ENCODE results near the gene DLGAP3.

DLGAP3 gene

DNA sequence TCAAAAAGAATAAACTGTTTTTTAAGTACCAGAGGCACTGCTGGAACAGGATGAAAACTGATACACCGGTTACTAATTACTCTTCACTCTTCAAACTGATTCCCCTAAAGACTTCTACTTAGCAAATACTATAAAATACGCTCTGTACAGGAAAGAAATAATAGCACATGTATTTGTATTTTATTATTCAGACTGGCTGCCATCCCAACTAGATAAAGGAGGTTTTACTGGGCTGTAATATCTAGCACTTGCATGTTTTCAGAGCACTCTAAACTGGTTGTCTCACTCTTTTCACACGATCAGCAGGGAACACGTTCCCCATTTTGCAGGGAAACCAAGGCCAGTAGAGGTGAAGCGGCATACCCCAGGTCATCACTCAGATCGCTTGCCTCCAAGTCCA lies 79.1 kb downstream of the DLGAP3 start:
- DNase-seq, result no peak
- in situ Hi-C loops (cut with HindIII; ENCODE audit: low pct_ligation_motif_present, low pct_unique_long_range_greater_than_20kb, low sequenced_read_pairs), result no loop called here

DNA sequence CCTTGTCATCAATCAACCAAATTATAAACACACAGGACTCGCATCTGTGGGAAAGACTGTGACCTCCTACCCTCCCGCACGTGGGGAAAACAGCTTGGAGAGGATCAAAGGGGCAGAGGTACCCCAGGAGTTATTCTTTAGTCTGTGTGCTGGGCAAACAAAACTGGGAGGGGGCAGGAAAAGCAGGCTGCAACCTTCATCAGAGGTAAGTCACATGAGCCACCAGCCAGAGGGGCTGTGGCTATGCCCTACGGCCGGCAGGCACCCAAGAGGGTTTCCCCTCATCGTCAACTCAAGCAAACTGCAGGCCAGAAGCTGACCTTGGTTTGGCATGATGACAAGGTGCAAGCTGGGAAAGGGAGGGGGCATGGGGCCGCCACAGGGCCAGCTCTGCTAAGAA lies 82.4 kb downstream of the DLGAP3 start:
- DNase-seq, result no peak
- in situ Hi-C loops (cut with HindIII; ENCODE audit: low pct_ligation_motif_present, low pct_unique_long_range_greater_than_20kb, low sequenced_read_pairs), result no loop called here

DNA sequence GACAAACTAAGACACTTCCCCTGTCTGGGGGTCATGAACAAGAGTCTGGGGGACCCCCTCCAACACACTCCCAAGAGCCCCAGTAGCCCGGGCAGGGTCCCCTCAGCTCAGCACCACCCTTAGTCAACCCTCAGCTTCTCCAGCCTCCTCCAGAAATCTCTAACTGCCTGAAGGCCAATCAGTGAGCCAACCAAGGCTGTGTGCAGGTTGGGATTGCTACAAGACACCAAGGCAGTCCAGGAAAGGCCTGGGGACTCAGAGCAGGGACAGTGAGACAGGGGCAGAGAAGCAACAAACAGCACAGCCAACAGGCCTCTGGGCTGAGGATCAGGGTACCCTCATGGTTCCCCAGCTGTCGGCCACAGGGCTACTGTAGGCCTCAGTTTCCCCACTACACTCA lies 83.2 kb downstream of the DLGAP3 start:
- no peak for DNase-seq
- in situ Hi-C loops (cut with HindIII; ENCODE audit: low pct_ligation_motif_present, low pct_unique_long_range_greater_than_20kb, low sequenced_read_pairs), result no loop called here

DNA sequence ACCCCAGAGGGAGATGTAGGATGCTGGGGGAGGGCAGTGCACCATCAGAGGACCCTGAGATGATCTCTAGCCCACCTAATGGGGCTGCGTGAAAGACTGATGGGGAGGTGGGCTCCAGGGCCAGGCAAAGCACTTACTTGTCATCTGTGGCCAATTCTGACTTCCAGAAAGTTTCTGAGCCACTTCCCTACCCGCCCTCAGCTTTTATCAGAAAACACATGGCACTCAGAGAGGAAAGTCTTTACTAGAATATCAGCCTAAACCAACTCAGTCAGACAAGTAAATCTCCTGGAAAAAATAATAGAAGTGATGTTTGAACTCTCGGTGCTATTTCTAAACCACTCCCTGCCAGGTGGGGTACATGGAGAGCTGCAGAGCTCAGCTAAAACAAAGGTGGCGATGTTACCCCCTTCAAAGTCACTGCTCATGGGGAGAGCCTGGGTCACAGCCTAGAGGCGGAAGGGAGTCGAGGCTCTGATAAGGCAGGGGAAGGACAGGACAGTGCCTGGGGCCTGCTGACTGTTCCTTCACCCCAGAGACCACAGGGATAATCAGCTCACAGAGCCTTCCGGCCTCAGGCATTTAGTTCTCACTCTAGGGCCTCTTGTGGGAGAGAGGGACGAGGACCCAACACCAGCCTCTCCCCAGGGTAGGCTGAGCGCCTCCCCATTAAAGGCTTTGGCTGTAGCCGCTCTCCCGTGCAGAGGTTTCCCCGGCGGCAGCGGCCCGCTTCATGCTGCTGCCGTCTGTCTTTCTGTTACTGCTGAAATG lies 84.1 kb downstream of the DLGAP3 start:
- no peak for DNase-seq
- in situ Hi-C loops (cut with HindIII; ENCODE audit: low pct_ligation_motif_present, low pct_unique_long_range_greater_than_20kb, low sequenced_read_pairs), result no loop called here

DNA sequence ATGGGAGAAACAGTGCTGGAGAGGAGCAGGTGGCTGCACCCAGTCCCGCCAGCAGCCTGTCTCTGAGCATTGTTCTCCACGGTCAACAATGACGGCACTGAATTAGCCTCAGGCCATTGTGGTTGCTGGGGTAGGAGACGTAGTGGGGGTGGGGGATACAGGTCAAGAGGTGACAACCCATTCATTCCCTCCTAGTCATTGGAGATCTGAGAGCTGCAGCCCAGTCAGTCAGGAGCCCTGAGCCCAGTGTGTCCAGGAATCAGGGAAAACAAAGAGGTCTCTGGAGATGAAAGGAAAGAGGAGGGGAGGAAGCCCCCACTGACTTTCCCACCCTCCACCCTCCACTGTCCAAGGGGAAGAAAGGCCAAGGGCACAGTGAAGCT lies 85.2 kb downstream of the DLGAP3 start:
- DNase-seq, result no peak
- in situ Hi-C loops (cut with HindIII; ENCODE audit: low pct_ligation_motif_present, low pct_unique_long_range_greater_than_20kb, low sequenced_read_pairs), result no loop called here

DNA sequence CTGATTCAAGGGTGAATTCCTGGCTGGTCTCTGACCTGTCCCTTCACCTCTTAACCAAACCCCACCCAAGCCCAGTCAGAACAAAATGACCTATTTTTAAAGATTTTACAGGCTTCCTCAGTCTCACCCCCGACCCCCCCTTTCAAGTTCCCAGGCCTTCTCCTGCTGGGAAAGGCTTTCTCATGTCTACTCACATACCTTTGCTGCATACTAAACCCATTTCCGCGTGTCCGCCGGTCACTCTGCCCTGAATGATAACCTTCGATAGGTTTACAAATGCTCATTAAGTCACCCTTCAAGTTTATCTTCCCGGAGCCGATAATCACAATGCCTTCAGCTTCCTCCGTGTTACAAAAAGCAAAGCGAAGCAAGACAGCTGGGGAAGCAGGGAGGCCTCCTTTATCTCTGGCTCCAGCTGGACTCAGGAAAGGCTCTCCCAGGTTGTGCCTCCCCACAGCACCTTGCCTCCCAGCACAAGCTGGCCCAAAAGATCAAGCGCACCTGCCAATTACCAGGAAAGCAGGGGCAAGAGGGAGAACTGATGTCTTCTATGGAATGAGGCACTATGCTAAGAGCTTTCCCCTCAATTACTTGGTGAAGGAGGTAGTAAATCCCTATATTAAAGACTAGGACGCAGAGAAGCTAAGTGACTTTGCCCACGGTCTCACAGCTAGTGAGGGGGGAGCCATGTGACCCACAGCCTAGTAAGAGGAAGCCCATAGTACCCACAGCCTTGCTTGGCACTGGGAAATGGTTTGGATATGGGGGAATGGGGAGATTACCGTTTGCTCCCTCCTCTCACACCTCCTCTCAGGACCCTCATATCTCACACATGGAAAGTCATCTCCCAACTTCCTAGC lies 85.8 kb downstream of the DLGAP3 start:
- no peak for DNase-seq
- in situ Hi-C loops (cut with HindIII; ENCODE audit: low pct_ligation_motif_present, low pct_unique_long_range_greater_than_20kb, low sequenced_read_pairs), result no loop called here

DNA sequence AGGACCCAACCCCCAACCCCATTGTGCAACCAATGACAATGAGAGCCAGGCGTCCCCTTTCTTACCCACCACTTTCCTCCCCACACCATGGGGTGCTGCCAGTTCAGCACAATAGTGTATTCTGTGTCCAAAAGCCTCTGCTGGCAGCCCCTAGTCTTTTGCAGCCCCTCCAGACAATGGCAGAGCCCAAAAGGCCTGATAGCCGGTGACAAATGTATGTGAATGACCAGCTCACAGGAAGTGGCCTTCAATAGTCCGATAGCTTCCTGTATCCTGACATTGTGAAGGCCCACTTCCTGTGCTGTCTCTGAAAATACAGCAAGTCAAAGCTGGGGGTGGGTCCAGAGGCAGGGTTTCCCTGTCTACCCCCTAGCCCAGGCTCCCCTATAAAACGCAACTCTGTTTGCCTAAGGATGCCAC lies 86.5 kb downstream of the DLGAP3 start:
- no peak for DNase-seq
- in situ Hi-C loops (cut with HindIII; ENCODE audit: low pct_ligation_motif_present, low pct_unique_long_range_greater_than_20kb, low sequenced_read_pairs), result no loop called here

DNA sequence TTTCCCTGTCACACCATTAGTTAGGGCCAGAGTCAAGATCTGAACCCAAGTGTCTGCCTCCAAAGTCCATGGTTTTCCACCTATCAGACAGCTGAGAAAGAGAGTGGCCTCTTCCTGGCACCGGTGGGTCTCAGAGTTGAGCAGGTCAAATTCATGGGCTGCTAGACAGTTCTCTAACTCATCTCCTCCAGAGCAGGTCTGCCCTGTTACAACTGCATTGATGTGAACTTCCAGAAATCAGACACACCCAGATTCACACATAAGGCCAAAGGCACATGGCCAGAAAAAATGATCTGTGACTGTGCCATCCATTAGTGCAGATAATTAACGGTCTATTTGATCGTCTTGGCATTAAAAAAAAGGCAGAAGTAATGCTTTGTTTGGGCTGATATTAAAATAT lies 87.4 kb downstream of the DLGAP3 start:
- in situ Hi-C loops (cut with HindIII; ENCODE audit: low pct_ligation_motif_present, low pct_unique_long_range_greater_than_20kb, low sequenced_read_pairs), result no loop called here
- DNase-seq, result no peak

DNA sequence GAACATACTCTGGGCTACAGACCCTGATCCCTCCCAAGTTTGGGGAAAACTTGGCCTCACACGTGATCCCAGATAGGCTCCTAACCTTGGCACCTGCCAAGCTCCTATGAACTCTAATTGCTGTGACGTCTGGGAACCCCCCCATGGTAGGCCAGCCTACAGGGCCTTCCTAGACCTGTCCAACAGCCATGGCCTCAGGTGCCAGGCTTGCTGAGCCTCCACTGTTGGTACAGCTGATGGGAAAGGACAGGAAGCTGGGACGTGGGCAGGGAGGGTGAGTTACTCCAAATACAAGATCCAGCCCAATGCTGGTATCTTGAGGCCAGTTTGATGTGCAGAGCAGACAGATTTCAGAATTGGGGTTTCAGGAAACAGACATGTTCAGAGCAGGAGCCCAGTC lies 89.0 kb downstream of the DLGAP3 start:
- in situ Hi-C loops (cut with HindIII; ENCODE audit: low pct_ligation_motif_present, low pct_unique_long_range_greater_than_20kb, low sequenced_read_pairs), result no loop called here
- DNase-seq, result no peak

DNA sequence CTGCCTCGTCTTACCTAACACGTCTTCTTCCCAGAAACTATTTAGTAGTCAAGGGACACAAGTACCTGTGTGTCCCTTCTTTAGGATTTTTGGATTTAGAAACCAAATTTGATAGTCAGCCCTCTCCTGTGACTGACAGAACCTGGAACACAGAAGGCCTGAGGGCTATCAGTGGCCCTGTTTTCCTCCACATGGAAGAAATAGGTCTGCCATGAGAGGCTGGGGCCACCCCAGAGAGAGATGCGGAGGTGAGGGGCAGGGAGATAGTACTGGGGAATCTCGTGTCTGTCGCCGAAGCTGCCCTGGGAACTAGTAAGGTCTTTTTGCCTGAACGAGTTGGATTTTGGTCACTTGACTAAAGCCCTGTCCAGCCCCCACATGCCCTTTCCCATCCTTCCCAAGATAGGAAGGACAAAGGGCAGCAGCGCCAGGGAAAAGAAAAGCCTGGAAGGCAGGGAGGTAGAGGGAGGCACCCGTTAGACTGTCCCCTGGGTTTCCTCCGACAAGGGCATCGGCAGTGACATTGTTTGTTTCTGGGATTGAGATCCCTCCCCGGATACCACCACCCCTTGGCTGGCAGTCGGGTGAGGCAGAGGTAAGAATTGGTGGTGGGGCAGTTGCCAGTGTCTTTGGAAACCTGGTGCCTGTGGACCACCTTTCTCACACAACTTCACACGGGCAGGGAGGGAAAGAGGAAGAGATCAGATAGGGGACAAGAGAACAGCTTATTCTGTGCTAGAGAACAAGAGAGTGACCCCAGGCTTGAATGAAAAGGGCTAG lies 89.7 kb downstream of the DLGAP3 start:
- no peak for DNase-seq
- in situ Hi-C loops (cut with HindIII; ENCODE audit: low pct_ligation_motif_present, low pct_unique_long_range_greater_than_20kb, low sequenced_read_pairs), result no loop called here

DNA sequence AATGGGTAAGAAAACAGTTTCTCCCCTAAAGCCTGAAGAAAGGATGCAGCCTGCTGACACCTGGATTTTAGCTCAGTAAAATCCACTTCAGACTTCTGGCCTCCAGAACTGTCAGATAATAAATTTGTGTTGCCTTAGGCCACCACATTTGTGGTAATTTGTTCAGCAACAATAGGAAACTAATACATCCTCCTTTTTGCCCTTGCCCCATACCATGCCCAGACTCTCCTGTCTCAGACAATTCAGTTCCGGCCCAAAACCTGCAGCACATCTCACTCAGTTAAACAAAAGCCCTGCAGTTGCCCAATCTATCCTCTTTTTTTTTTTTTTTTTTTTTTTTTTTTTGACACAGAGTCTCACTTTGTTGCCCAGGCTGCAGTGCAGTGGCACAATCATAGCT lies 95.7 kb downstream of the DLGAP3 start:
- in situ Hi-C loops (cut with HindIII; ENCODE audit: low pct_ligation_motif_present, low pct_unique_long_range_greater_than_20kb, low sequenced_read_pairs), result no loop called here
- no peak for DNase-seq

DNA sequence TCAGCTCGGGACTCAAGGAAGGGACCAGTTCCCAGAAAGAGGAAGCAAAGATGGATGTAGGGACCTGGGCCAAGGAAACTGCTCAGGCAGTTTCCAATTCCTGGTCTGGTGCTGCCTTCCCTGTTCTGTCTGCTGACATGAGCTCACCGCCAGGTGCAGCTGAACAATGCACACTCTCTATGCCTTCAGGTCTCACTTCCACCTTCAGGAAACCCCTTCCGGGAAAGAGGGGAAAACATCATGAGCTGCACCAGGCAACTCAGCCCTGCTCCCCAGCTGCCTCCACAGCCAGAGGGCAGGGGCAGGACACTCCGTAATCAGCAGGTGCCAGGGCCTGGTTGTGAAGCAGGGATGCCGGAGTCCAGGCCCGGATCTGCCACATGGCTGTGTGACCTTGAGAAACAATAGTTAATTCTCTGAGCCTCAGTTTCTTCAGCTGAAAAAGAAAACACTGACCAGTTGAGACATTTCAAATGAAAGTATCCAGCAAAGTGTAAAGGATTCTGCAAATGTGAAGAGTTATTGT lies 97.7 kb downstream of the DLGAP3 start:
- in situ Hi-C loops (cut with HindIII; ENCODE audit: low pct_ligation_motif_present, low pct_unique_long_range_greater_than_20kb, low sequenced_read_pairs), result no loop called here

DNA sequence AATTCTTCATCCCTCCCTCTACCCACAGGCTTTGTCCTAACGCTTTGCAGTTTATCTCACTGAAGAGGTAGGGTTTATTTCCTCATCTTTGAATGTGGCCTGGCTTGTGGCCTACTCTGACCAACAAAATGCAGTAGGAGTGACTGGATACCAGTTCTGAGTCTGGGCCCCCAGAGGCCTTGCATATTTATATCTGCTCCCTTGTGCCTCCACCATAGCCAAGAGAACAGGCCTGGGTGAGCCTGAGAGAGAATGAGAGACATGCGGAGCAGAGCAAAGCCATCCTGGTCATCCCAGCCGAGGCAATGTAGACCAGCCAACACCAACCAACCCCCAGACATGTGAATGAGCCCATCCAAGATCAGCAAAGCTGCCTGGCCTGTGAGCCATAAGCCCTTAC lies 100.2 kb downstream of the DLGAP3 start:
- in situ Hi-C loops (cut with HindIII; ENCODE audit: low pct_ligation_motif_present, low pct_unique_long_range_greater_than_20kb, low sequenced_read_pairs), result no loop called here
- DNase-seq, result no peak

More for the DNA sequence above, 97.7 kb downstream of the DLGAP3 start:
- DNase-seq, result no peak

DNA sequence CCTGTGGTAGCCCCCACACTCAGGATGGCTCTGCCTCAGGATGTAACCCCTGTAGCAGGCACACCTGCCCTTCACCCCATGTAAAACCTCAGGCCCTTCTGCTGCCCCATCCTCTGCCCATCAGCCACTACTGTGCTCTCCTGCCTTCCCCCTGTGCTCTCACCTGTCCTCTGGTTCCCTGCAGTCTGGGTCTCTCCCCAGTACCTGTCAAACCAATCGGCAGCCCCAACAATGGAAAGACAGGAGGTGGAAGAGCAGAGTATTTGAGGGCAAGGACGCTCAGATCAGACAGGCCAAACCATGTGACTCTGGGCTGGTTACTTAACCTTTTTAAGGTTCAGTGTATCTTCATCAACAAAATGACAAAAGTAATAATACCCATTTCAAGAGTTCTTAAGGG lies 100.8 kb downstream of the DLGAP3 start:
- DNase-seq, result no peak
- in situ Hi-C loops (cut with HindIII; ENCODE audit: low pct_ligation_motif_present, low pct_unique_long_range_greater_than_20kb, low sequenced_read_pairs), result no loop called here

DNA sequence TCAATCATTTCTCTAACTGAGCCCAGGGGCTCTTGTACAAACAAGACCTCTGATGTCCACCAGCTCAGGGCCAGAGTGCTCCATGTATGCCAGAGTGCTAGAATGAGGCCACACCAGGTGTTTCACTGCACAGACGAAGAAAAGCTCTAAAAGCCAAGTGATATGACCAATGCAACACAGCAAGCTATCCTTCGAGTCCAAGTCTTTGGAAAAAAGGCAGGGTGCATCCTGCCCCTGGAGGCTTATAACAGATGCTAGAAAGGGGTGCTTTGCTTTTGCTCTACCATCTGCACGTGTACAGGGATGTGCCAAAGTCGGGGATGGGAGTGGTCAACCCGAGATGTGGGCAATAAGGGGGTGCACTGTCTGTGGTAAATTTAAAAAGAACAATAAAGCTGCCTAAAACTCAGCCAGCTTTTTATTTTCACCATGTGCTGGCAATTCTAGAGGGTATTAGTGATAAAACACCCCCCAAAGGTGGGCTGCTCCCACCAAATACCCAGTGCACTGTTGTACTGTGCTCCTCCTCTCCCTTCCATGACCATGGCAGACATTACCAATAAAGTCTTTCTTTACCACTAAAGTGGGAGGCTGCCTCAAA lies 102.0 kb downstream of the DLGAP3 start:
- no peak for DNase-seq
- in situ Hi-C loops (cut with HindIII; ENCODE audit: low pct_ligation_motif_present, low pct_unique_long_range_greater_than_20kb, low sequenced_read_pairs), result no loop called here

DNA sequence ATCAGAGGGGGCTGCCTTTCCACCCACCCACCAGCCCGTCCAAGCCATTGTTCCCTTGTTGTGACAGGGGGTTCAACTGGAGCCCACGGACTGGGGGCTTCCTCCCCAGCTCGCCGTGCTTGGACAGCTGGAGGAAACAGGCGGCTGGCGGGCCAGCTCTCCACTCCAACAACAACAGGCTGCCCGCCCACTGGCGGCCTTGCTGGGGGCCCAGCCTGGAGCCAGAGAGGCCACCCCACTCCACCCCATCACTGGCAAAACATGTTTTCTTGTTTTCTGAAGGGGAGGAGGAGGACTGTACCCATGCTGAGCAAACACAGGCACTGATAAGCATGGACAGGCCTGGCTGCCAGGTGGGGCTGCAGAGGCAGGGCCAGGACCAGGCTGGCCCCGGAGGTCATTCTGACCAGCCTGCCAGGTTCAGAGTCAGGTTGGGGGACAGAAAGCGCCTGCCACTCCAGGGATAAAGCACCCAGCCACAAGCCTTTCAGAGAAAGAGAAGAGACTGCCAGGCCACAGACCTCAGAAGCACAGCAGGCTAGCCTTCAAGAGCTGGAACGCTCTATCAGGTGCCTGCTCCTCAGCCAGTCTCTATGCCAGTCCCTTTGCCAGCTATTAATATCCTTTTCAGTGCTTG lies 103.9 kb downstream of the DLGAP3 start:
- no peak for DNase-seq

DNA sequence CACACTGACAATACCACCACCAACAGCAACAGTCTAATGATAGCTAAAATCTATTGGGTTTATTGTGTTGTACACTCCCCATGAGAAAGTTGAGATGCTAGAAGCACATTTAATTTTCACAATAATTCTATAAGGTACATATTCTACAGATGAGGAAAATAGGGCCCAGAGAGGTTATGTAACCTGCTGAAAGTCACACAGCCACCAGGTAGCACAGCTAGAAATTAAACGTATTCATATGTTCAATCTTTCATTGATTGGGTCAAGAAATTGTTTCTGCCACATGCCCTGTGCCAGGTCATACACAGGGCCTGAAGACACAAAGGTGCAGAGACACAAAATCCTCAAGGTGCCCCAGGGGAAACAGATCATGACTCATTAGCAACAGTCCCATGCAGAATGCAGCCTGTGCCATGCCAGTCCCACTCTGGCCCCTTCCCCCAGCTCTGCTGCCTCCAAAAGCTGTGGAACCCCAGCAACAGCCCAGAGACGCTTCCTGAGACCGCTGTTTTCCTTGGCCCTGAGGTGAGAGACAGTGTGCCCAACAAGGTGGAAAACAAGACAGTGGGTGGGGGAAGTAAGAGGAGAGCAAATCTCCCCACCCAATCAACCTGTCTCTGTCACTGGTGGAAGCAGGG lies 104.5 kb downstream of the DLGAP3 start:
- in situ Hi-C loops (cut with HindIII; ENCODE audit: low pct_ligation_motif_present, low pct_unique_long_range_greater_than_20kb, low sequenced_read_pairs), result no loop called here
- DNase-seq, result no peak

More for the DNA sequence above, 103.9 kb downstream of the DLGAP3 start:
- in situ Hi-C loops (cut with HindIII; ENCODE audit: low pct_ligation_motif_present, low pct_unique_long_range_greater_than_20kb, low sequenced_read_pairs), result no loop called here

DNA sequence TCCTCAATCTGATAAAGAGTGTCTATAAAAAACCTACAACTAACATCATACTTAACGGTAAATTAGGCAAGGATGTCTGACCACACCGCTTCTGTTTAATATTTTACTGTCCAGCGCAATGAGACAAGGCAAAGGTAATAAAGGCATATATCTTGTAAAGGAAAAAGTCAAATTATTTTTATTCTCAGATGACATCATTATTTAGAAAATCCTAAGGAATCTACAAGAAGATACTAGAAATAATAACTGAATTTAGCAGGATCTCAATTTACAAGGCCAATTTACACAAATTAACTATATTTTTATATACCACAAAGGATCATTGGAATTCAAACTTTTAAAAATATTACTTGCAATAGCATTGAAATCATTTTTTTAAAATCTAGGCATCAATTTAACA lies 107.2 kb downstream of the DLGAP3 start:
- in situ Hi-C loops (cut with HindIII; ENCODE audit: low pct_ligation_motif_present, low pct_unique_long_range_greater_than_20kb, low sequenced_read_pairs), result no loop called here
- no peak for DNase-seq
